ENCODE measurements around the gene NPTXR.
A peak's percentile ranks its signal among the peaks of the same experiment; 100 is the strongest.
"Not testable (repeated sequence)": the region's sequence is repeated elsewhere in the genome, so short reads cannot be mapped to it uniquely, and the experiment has no call there.

Gene NPTXR

GRCh38 chr22:38830026-38830844, 13.6 kb downstream of the NPTXR start:
- no peak for DNase-seq

DNA sequence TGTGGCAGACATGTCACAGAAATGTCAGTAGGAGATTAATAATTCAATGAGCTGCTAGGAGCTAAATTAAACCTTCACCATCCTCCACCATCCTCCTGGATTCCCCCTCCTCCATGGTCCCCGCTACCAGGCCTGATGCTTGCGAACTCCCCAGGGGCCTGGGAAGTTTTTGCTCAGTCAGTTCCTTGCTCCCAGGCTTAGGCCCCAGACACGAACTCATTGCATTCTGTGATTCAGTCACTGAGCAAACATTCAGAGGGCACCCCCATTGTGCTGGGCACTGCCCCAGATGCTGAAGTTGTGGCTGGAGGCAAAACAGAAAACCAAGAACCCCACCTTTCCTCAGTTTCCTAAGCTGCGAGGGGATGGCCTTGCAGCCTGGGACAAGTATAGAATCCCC, 14.3 kb downstream of the NPTXR start:
- DNase-seq: no peak

- DNase-seq: no peak
Measured at GRCh38 chr22:38828616-38829205, 15.1 kb downstream of the NPTXR start.

DNA sequence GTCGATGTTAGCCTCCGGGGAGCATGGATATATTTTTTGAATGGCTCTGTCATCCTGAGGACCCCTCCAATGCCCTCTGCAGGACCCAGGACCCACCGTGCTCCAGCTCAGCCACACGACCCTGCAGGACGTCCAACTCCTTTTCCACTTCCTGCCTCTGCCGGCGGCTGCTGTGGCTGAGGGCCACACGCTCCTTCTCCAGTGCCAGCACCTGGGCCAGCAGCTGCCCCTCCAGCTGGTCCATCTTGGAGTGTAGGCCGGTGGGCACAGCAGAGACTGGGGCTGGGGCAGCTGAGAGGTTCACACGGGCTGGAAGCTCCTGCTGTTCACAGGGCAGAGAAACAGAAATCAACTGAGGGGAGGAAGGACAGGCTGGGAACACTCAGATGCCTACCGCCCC, 15.6 kb downstream of the NPTXR start:
- DNase-seq: no peak

- DNase-seq: no peak
Measured at GRCh38 chr22:38827510-38827909, 16.3 kb downstream of the NPTXR start.

DNA sequence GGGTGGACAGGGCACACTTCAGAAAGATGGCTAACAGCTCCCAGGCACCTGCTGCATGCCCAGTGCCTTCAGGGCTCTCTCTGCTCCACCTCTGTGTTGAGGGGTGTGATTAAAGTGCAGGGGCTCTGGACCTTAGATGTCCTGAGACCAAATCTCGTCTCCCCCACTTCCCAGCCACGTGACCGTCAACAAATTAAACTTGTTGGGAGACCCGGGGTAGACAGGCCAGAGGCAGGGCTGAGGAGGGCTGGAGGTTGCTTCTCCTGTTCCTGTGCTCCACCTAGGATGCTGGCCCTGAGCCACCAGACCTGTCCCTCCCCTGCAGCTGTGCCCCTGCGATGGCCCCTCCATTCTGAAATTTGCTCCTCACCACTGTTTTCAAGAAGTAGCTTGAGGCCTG, 17.0 kb downstream of the NPTXR start:
- no peak for DNase-seq

- no peak for DNase-seq
Measured at GRCh38 chr22:38826386-38826785, 17.4 kb downstream of the NPTXR start.

DNA sequence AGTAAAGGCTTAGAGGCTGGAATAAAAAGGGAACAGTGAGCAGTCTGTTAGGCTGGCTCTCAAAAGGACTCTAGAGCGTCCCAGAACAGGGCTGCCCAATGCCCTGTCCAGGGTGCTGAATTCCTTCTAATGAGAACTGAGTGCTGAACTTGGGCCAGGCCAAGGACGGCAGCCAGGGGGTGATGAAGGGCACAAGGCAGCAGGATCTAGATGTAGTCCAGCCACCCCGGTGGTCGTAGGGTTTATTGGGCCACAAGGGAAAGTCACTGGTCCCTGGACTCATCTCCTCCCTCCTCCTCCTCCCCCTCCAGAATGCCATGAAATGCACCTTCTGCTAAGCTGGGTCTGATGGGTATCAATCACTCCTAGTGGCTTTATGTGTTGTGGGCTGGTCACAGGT, 19.2 kb downstream of the NPTXR start:
- no peak for DNase-seq

DNA sequence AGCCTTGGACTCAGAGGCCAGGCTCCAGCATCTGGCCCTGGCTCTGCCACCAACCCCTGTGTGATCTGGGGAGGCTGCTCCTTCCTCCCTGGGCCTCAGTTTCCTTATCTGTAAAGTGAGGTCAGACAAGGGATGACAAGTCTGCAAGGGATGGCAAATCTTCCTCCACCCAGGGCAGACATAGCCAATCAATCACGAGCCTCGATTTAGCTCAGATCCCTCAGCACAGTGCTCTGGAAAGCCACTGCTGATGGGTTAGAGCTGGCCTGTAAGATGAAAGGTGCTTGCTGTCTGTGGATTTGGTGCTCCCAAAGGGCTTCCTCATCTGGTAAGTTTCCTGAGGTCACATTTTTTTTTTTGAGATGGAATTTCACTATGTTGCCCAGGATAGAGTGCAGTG, 20.2 kb downstream of the NPTXR start:
- DNase-seq: no peak

DNA sequence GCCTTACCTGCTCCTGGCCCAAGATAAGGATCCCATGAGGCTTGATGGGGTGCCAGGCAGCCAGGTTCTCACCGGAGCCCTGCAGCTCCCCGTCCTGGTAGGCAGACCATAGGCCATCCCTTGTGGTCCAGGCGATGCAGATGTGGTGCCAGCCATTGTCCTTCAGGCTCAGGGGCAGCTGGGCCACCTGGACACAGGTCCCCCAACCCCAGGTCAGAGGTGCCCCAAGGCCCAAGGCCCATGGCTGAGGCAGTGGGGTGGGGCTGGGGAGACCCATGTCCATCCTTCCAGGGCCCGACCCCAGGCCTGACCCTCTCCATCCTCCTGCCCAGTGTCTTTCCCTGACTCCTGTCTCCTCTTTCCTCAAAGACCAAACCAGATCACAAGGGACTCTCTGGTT, 20.8 kb downstream of the NPTXR start:
- no peak for DNase-seq

GRCh38 chr22:38820020-38820419, 23.8 kb downstream of the NPTXR start:
- DNase-seq: no peak

- DNase-seq: no peak
Measured at GRCh38 chr22:38819387-38819940, 24.4 kb downstream of the NPTXR start.

GRCh38 chr22:38817196-38817595, 26.6 kb downstream of the NPTXR start:
- DNase-seq: no peak

DNA sequence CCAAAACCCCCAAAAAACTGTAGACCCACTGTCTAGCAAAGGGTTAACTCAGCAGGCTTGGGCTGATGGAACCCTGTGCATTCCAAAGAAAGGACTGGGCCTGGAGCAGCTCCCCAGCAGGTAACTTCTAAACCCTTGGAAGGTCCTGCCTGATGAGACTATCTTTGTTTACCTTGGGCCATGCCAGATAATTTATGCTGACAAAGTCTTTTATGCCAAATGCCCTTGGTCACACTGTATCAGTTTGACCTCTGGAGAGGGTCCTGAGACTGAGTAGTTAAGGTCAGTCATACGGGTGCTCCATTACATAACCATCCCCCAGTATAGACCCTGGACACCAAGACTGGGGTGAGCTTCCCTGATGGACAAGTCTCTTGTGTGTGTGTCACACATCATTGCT, 28.0 kb downstream of the NPTXR start:
- DNase-seq: no peak

DNA sequence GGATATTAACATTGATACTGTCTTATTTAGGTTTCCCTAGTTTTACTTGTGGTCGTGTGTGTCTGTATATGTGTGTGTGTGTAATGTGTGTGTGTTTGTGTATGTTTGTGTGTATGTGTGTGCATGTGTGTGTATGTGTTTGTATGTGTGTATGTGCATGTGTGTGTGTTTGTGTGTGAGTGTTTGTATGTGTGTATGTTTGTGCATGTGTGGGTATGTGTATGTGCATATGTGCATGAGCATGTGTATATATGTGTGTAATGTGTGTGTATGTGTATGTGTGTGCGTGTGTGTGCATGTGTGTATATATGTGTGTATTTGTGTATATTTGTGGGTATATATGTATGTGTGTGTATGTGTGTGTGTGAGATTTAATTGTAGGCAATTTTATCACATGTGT, 32.6 kb downstream of the NPTXR start:
- no peak for DNase-seq

GRCh38 chr22:38805041-38805593, 38.7 kb downstream of the NPTXR start:
- not testable (repeated sequence) for DNase-seq

DNA sequence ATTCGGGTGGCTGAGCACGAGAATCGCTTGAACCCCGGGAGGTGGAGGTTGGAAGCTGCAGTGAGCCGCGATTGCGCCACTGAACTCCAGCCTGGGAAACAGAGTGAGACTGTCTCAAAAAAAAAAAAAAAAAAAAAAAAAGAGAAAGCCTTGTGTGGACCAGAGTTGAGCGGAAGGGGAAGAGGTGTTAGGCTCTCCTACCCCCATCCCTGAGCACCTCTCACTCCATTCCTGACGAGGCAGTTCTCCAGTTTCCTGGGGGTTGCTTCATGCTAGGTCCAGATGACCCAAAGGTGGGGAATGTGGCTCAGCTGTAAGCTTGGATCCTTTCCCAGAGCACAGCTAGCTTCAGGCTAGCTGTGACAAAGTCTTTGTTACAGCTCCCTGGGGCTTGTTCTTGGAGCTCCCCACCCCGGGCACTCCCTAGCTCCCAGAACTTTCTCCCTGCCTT, 41.1 kb downstream of the NPTXR start:
- DNase-seq: no peak

GRCh38 chr22:38799265-38800002, 44.4 kb downstream of the NPTXR start:
- DNase-seq: no peak

DNA sequence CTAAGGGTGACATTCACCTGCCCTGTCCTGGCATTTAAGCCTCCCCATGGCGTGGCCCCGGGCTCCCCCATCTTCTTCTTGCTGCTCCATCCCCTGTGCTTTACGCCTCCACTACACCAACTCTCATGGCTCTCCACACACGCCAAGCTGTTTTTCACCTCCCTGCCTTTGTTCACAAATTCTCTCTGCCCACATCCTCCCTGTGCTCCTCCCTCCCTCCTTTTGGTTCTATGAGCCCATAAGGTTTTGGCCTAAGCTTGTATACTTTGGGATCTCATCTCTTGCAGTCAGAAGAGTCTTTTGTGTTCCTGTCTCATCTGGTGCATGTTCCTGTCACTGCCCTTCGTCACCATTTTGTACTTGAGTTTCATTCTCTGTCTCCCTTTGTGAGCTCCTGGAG, 45.3 kb downstream of the NPTXR start:
- DNase-seq: no peak

- no peak for DNase-seq
Measured at GRCh38 chr22:38796262-38796957, 47.4 kb downstream of the NPTXR start.

- no peak for DNase-seq
Measured at GRCh38 chr22:38795569-38795968, 48.3 kb downstream of the NPTXR start.

DNA sequence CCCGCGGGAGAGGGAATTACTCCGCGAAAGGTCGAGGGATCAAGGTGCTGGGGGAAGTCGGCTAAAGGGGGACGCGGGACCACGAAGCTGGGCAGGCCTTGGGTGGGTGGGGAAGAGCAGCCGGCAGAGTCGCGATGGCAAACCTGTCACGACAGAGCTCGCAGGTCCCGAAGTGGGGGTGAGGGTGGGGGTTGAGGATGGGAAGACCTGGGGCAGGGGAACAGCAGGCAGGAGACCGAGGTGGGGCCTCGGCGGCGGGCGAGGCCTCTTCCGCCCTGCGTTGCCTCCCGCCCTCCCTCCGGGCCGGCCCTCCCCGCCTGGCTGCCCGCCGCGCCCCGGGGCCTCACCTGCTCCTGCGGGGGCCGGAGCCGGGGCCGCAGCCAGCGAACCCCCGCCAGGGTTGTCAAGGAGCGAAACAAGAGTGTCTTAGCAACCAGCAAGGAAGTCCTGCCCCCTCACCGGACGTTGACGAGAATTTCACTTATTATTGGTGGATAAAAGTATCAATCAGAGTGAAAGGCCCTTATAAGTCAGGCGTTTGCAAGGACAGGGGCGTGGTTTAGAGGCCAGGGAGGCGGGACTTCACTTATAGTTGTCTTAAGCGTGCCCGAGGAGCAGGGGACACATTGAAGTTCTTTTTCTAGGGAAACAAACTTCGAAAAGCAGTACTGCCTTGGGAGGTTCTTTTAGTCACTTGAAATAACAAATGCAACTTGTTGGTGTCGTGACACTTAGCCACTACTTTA, 49.9 kb downstream of the NPTXR start, which contains the start of gene DNAL4:
Gene DNAL4, minus strand, starts transcription at position 423 of the 746 bp plus-strand sequence. CDS start 11,412 bp downstream, outside the sequence.
- DNase-seq: peak; percentile 96 to 98

Data from NCI-H1930 (cell line).